Heart left ventricle (tissue), 16 donors: ENCODE results near the gene ITPRID1. TPM values are rescaled to one million over a fixed set of nuclear protein-coding genes. Genes with fewer than 3 reads are reported as not detected.

ENCODE experiments used
- ATAC-seq, 4 donors: fragments of 200-7000 bp; cut with Tn5 transposase; one replicate each; pipeline ENCODE4 v1.9.1; 2020 to 2022; ENCODE audit warnings: moderate library complexity in 4 of 4, mild to moderate bottlenecking in 3 of 4, moderate number of reproducible peaks in 1 of 4
- DNase-seq, 5 donors: peaks; one replicate each; pipeline ENCODE4 v3.0.0-alpha.2; 2020
- H3K27ac ChIP-seq, 12 donors: fragments of 200-600 bp; sonication (generic) in 4 of 12; one replicate each; pipeline versions ENCODE4 v1.5.0 to v1.8.0; 2016 to 2022; ENCODE audit warnings: mild to moderate bottlenecking in 2 of 12
- H3K27me3 ChIP-seq, 9 donors: fragments of 200-600 bp; sonication (generic) in 2 of 9; one replicate each; pipeline versions ENCODE4 v1.5.1 to v1.8.0; 2016 to 2022; ENCODE audit warnings: mild to moderate bottlenecking in 3 of 9
- H3K36me3 ChIP-seq, 9 donors: fragments of 200-600 bp; sonication (generic) in 2 of 9; one replicate each; pipeline versions ENCODE4 v1.5.0 to v1.8.0; 2018 to 2022; ENCODE audit warnings: mild to moderate bottlenecking in 2 of 9
- H3K4me1 ChIP-seq, 12 donors: fragments of 200-600 bp; sonication (generic) in 4 of 12; one replicate each; pipeline versions ENCODE4 v1.5.0 to v1.8.0; 2016 to 2022; ENCODE audit warnings: mild to moderate bottlenecking in 3 of 12
- H3K4me3 ChIP-seq, 12 donors: fragments of 200-600 bp; sonication (generic) in 4 of 12; one replicate each; pipeline versions ENCODE4 v1.5.0 to v1.8.0; 2017 to 2022; ENCODE audit warnings: mild to moderate bottlenecking in 9 of 12, moderate library complexity in 4 of 12
- H3K9me3 ChIP-seq, 12 donors: fragments of 200-600 bp; sonication (generic) in 4 of 12; one replicate each; pipeline versions ENCODE4 v1.5.0 to v1.8.0; 2016 to 2022; ENCODE audit warnings: mild to moderate bottlenecking in 1 of 12
- POLR2A ChIP-seq, 2 donors: fragments of 450-650 bp; IDR thresholded peaks; one replicate each; pipeline ENCODE4 v1.6.1; 2017; ENCODE audit warnings: antibody characterized with exemption in 2 of 2, mild to moderate bottlenecking in 2 of 2, moderate library complexity in 2 of 2
- WGBS, 4 donors: extraction: QIAGEN DNeasy Blood & Tissue Kit in 2 of 4; methylation state at CpG; one replicate each; pipeline versions ENCODE4 v1.1.5 to v1.1.7; 2013 to 2018; 5-methylcytosine and 5-hydroxymethylcytosine counted together
- intact Hi-C, 10 donors: fragments of 100-400 bp; cut with DNase I; formaldehyde crosslinking; loops; one replicate each; pipeline versions ENCODE4 v1.11.1 to v1.14.2; 2022
- polyA plus RNA-seq, 2 donors: library from polyadenylated mRNA; stranded (reverse); fragments of 200-250 nt; gene quantifications; one replicate each; pipeline ENCODE4 v1.2.3, GENCODE V29; 2013
- total RNA-seq, 9 donors: library from RNA; depleted of rRNA in 2 of 9; stranded (reverse); fragments of >200 nt in 2 of 9; fragmentation: NEBNext Ultra II Directional in 3 of 9; extraction: Animal tissue kit (Norgen Biotek cat#: 25700) in 3 of 9; gene quantifications; one replicate each; pipeline versions ENCODE4 v1.1.0 to v1.2.4, GENCODE V29; 2016 to 2023
- TF ChIP-seq, protein P1 (sequence below), 12 donors: fragments of 200-600 bp; sonication (generic) in 4 of 12; IDR thresholded peaks; one replicate each; pipeline versions ENCODE4 v1.5.0 to v1.8.0; 2018 to 2022; ENCODE audit warnings: antibody characterized with exemption in 12 of 12, mild to moderate bottlenecking in 5 of 12
- donor health status: ischemic (EF 13 %, LVEDD 7.1; RV severe dilation, severe dysfunction).
- donor health status: healthy with polysubstance abuse.
- donor health status: DM: no; HTN: yes; CAD: no.
- donor health status: DM: no; HTN: no; CAD: no.
- donor health status: ischemic (EF 25% LVEDD 6.9; RV normal size, moderate dysfunction).
- donor health status: ischemic (EF 25% LVEDD 5.7; RV mildly dilated, moderate dysfunction).
- donor health status: healthy.
- donor health status: DM: yes; HTN: yes; CAD: no.
- donor health status: ischemic (EF 35%, LVEDD 5.7; RV mildly dilated, moderate dysfunction).
- donor health status: nonischemic (EF 11% LVEDD 7.7; RV severe dilation, severe dysfunction).
- donor health status: DM: yes; HTN: yes; CAD: no.
- donor health status: PGD.
- donor health status: ischemic (EF 29% LVEDD 5.4; RV normal size, mild dysfunction).
- donor health status: nonischemic (EF 23%, LVEDD 6.1; RV moderate dilation, normal function).

ITPRID1 gene
- total and polyA plus RNA-seq, 11 donors, result 0.19 TPM; not detected in 10

DNA sequence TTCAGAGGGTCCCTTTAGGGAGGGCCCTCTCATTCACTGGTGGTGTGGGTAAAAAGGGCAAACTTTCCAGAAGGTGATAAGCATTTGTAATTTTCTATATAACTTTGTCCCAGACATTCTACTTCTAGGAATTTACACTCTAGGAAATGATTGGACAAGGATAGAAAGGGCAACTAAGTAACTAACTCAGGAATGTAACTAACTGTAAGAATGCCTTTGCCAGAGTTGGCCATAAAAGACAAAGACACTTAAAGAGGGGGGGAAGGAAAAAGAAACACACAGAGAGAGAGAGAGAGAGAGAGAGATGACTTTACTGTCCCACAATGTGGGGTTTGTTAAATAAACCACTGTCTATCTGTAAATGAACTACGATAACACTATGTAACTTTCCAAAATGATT is 38.5 kb upstream of the ITPRID1 start:
- intact Hi-C loops, result no loop called here
- Histone ChIP-seq H3K36me3 (no peaks in the 10 kb centered on the region), H3K9me3 (no peaks in the 10 kb centered on the region), H3K4me3 (no peak overlapping the region), H3K4me1 (no peaks in the 10 kb centered on the region), H3K27ac (no peak overlapping the region), H3K27me3 (peaks cover 0 to 9% (median 0%) of the 10 kb centered on the region in 9 donors)
- DNase-seq, result no peak
- 80 to 90% (median 89%) methylated on average over 1 of the region's 1 CpG for WGBS, 4 donors
- TF ChIP-seq POLR2A (IDR thresholded peaks at IDR 0.05), result no peak
- TF ChIP-seq, protein P1, sequence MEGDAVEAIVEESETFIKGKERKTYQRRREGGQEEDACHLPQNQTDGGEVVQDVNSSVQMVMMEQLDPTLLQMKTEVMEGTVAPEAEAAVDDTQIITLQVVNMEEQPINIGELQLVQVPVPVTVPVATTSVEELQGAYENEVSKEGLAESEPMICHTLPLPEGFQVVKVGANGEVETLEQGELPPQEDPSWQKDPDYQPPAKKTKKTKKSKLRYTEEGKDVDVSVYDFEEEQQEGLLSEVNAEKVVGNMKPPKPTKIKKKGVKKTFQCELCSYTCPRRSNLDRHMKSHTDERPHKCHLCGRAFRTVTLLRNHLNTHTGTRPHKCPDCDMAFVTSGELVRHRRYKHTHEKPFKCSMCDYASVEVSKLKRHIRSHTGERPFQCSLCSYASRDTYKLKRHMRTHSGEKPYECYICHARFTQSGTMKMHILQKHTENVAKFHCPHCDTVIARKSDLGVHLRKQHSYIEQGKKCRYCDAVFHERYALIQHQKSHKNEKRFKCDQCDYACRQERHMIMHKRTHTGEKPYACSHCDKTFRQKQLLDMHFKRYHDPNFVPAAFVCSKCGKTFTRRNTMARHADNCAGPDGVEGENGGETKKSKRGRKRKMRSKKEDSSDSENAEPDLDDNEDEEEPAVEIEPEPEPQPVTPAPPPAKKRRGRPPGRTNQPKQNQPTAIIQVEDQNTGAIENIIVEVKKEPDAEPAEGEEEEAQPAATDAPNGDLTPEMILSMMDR (IDR thresholded peaks at IDR 0.05), result no peak
- ATAC-seq, result no peak

DNA sequence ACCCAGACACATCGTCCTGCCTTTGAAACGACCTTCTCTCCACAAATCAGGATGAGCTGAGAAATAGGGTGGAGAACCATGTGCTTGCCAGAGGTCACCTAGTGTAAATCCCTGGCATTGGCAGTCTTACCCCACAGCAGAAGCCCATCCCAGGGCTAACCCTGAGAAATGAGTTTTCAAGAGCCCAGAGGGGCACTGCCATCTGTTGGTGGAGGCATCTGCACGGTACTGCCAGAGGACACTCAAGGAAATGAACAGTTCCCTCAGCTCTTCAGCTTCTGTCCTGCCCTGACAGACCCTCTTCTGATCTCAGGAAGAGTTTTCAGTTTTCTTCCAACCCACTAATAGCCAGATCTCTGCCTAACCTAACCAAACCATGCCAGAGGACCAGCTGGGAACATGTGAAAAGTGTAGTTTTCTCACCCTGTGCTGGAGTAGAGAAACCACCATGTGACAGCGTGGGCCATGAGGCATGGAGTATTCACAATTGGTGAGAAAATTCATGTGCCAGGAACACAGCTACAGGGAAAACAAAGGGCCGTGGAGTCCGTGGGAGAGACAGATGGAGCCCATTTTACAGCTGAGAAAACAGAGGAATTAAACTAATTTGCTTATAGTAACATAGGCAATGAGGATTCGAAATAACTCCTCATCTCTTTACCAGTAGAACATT is 37.7 kb upstream of the ITPRID1 start:
- Histone ChIP-seq H3K4me1 (no peaks in the 10 kb centered on the region), H3K27me3 (peaks cover 0 to 9% (median 0%) of the 10 kb centered on the region in 9 donors), H3K9me3 (no peaks in the 10 kb centered on the region), H3K4me3 (no peak overlapping the region), H3K36me3 (no peaks in the 10 kb centered on the region), H3K27ac (no peak overlapping the region)
- TF ChIP-seq, protein P1 (IDR thresholded peaks at IDR 0.05), result no peak
- TF ChIP-seq POLR2A (IDR thresholded peaks at IDR 0.05), result no peak
- DNase-seq, result no peak
- 76 to 80% (median 77%) methylated on average over 7 of the region's 7 CpGs for WGBS, 4 donors
- no peak for ATAC-seq
- intact Hi-C loops, result no loop called here

DNA sequence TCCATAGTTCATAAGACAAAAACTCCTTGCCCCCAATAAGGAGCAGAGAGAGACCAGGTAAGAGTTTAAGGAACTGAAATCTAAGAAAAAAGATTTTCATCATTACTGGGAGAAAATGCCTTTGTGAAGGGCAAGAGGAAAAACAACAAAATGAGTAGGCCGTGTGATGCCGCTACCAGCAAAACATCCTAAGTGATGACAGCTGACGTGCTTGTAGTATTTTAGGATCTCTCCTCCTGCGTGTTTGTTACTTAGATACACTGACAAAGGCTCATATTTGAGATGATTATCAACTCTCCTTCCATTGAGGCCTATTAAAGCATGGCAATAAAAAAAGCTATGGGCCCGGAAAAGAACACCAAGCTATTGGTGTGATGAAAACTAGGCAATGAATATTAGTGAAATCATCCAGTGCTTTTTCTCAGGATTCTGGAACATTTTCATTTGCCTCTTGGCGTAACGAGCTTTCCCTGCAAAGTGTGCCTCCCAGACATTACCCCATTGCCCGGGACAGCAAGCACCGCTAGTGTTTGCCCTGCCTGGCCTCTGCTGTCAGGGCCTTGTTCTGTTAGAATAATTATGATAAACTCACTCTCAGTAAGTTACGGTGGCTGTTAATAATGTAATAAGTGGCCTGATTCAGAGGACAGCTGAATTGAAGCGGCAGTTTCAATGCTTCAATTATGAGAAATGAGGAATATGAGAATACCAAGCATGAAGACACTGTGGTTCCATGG is 36.8 kb upstream of the ITPRID1 start:
- Histone ChIP-seq H3K27ac (no peak overlapping the region), H3K4me3 (no peak overlapping the region), H3K4me1 (no peaks in the 10 kb centered on the region), H3K9me3 (no peaks in the 10 kb centered on the region), H3K36me3 (no peaks in the 10 kb centered on the region), H3K27me3 (peaks cover 0 to 9% (median 0%) of the 10 kb centered on the region in 9 donors)
- intact Hi-C loops, result no loop called here
- TF ChIP-seq, protein P1 (IDR thresholded peaks at IDR 0.05), result no peak
- no peak for TF ChIP-seq POLR2A (IDR thresholded peaks at IDR 0.05)
- 80 to 87% (median 83%) methylated on average over 11 of the region's 11 CpGs for WGBS, 4 donors
- ATAC-seq (no peak), DNase-seq (no peak)

GRCh38 chr7:31478018-31478417 is 35.9 kb upstream of the ITPRID1 start:
- Histone ChIP-seq H3K27me3 (peaks cover 0 to 9% (median 0%) of the 10 kb centered on the region in 9 donors), H3K27ac (no peak overlapping the region), H3K36me3 (no peaks in the 10 kb centered on the region), H3K4me1 (no peaks in the 10 kb centered on the region), H3K9me3 (no peaks in the 10 kb centered on the region), H3K4me3 (no peak overlapping the region)
- ATAC-seq, result no peak
- no peak for DNase-seq
- intact Hi-C loops, result no loop called here
- no peak for TF ChIP-seq POLR2A (IDR thresholded peaks at IDR 0.05)
- TF ChIP-seq, protein P1 (IDR thresholded peaks at IDR 0.05), result no peak
- WGBS, 4 donors, result 46 to 65% (median 57%) methylated on average over 3 of the region's 3 CpGs
